GM21423 (cell line): ENCODE data around the gene AFF3.
"Not testable (repeated sequence)": the region's sequence is repeated elsewhere in the genome, so short reads cannot be mapped to it uniquely, and the experiment has no call there.

Experiments used
- ATAC-seq: cut with Tn5 transposase; IDR thresholded peaks from one replicate; pipeline ENCODE4 v1.9.1; 2021; ENCODE audit warnings: mild to moderate bottlenecking, moderate library complexity; ENCODE audit not compliant: unreplicated experiment

AFF3 gene

GRCh38 chr2:99775585-99775984, 366.8 kb downstream of the AFF3 start:
- no peak for ATAC-seq

GRCh38 chr2:99773642-99774041, 368.7 kb downstream of the AFF3 start:
- not testable (repeated sequence) for ATAC-seq

- ATAC-seq = no peak
Measured at GRCh38 chr2:99772591-99773331, 369.6 kb downstream of the AFF3 start.

GRCh38 chr2:99771681-99772333, 370.6 kb downstream of the AFF3 start:
- ATAC-seq = no peak

- no peak for ATAC-seq
Measured at GRCh38 chr2:99770876-99771275, 371.5 kb downstream of the AFF3 start.

GRCh38 chr2:99765731-99766318, 376.6 kb downstream of the AFF3 start:
- no peak for ATAC-seq

- no peak for ATAC-seq
Measured at GRCh38 chr2:99763764-99764163, 378.6 kb downstream of the AFF3 start.

- no peak for ATAC-seq
Measured at GRCh38 chr2:99762714-99763113, 379.7 kb downstream of the AFF3 start.

- no peak for ATAC-seq
Measured at GRCh38 chr2:99757611-99758114, 384.7 kb downstream of the AFF3 start.

- ATAC-seq = no peak
Measured at GRCh38 chr2:99756059-99756458, 386.3 kb downstream of the AFF3 start.

- ATAC-seq = no peak
Measured at GRCh38 chr2:99754210-99754609, 388.2 kb downstream of the AFF3 start.

GRCh38 chr2:99753505-99753904, 388.9 kb downstream of the AFF3 start:
- no peak for ATAC-seq

GRCh38 chr2:99748344-99748743, 394.0 kb downstream of the AFF3 start:
- ATAC-seq = no peak

GRCh38 chr2:99747842-99748241, 394.5 kb downstream of the AFF3 start:
- no peak for ATAC-seq

- ATAC-seq = no peak
Measured at GRCh38 chr2:99743146-99743545, 399.2 kb downstream of the AFF3 start.

- ATAC-seq = no peak
Measured at GRCh38 chr2:99737537-99737936, 404.9 kb downstream of the AFF3 start.

GRCh38 chr2:99735753-99736152, 406.6 kb downstream of the AFF3 start:
- ATAC-seq = no peak

- not testable (repeated sequence) for ATAC-seq
Measured at GRCh38 chr2:99735314-99735713, 407.1 kb downstream of the AFF3 start.

- no peak for ATAC-seq
Measured at GRCh38 chr2:99734236-99734635, 408.2 kb downstream of the AFF3 start.

GRCh38 chr2:99729104-99730025, 413.0 kb downstream of the AFF3 start:
- no peak for ATAC-seq

GRCh38 chr2:99728166-99728565, 414.2 kb downstream of the AFF3 start:
- no peak for ATAC-seq
